NB4 (cell line): ENCODE data around the gene FRS2.
A peak's percentile ranks its signal among the peaks of the same experiment; 100 is the strongest.

Experiments
- DNase-seq: peaks from one replicate; pipeline ENCODE4 v3.0.0; 2010; ENCODE audit warnings: low read depth
- H3K4me3 ChIP-seq: one replicate; pipeline ENCODE4 v1.5.1; 2011; ENCODE audit warnings: mild to moderate bottlenecking, low read depth, low read length, moderate library complexity
- CTCF ChIP-seq: IDR thresholded peaks from one replicate; pipeline ENCODE4 v1.5.1; 2012; ENCODE audit warnings: low read depth, low read length
- MYC ChIP-seq: IDR thresholded peaks from 2 replicates; pipeline ENCODE4 v1.6.1; 2011; ENCODE audit warnings: low read depth, low read length
- POLR2A ChIP-seq: IDR thresholded peaks from 2 replicates; pipeline ENCODE4 v1.6.1; 2011; ENCODE audit warnings: mild to moderate bottlenecking; ENCODE audit not compliant: insufficient read length; ENCODE audit errors: extremely low read depth
- TF ChIP-seq, protein P1 (sequence below): IDR thresholded peaks from 2 replicates; pipeline ENCODE4 v1.6.1; 2011; ENCODE audit warnings: low read depth, low read length

The FRS2 gene

GRCh38 chr12:69569236-69569635, 99.0 kb downstream of the FRS2 start:
- no peak overlapping the region for H3K4me3 ChIP-seq
- TF ChIP-seq CTCF (no peak), MYC (no peak), POLR2A (no peak)
- TF ChIP-seq, protein P1, sequence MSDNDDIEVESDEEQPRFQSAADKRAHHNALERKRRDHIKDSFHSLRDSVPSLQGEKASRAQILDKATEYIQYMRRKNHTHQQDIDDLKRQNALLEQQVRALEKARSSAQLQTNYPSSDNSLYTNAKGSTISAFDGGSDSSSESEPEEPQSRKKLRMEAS, result no peak
- no peak for DNase-seq

DNA sequence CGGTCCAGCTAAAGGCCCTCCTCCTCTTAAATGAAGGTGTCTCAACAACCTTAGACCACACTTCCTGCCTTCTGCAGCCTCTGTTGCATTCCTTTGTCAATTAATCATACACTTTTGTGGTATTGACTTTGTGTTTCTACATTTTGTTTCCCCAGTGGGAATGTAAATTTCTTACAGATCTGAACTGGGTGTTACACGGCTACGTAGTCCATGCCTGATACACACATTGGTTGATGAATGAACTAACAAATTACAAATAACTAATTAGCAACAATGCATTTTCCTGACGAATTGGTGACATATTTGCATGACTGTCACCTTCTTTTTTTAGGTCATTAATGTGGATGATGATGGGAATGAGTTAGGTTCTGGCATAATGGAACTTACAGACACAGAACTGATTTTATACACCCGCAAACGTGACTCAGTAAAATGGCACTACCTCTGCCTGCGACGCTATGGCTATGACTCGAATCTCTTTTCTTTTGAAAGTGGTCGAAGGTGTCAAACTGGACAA, 99.9 kb downstream of the FRS2 start:
- H3K4me3 ChIP-seq, result no peak overlapping the region
- TF ChIP-seq POLR2A (no peak), CTCF (no peak), MYC (no peak)
- TF ChIP-seq, protein P1, result no peak
- no peak for DNase-seq

- H3K4me3 ChIP-seq, result no peak overlapping the region
- TF ChIP-seq CTCF (peak; percentile 85), MYC (no peak)
- DNase-seq, result peak; percentile 75
Observed at GRCh38 chr12:69570545-69571399, 100.6 kb downstream of the FRS2 start.

- TF ChIP-seq POLR2A, result no peak
- TF ChIP-seq, protein P1, result no peak
- no peak for TF ChIP-seq MYC
- TF ChIP-seq CTCF, result no peak
- DNase-seq, result no peak
- no peak overlapping the region for H3K4me3 ChIP-seq
Observed at GRCh38 chr12:69575346-69575745, 105.2 kb downstream of the FRS2 start.

DNA sequence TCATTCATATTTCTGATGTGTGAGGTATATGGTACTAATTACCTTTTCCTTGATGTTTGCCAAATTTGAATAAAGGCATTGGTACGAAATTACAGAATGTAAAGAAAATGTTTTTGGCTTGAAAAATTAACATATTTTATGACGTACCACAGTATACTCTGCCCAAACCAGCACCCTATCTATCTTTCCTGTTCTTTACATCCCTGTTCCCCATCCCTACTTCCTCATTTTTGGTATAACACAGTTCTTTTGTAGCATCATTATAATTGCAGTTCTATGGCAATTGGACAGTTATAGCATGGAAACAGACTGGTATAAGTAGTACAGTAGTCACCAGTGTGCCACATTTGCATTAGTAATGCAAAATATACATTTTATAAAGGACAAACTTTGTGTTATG, 108.1 kb downstream of the FRS2 start:
- DNase-seq, result peak; percentile 24
- H3K4me3 ChIP-seq, result no peak overlapping the region
- no peak for TF ChIP-seq CTCF
- TF ChIP-seq POLR2A, result no peak
- TF ChIP-seq MYC, result no peak
- TF ChIP-seq, protein P1, result no peak
